ENCODE results near the gene SLC25A38. TPM values are rescaled to one million over a fixed set of nuclear protein-coding genes. Genes with fewer than 3 reads are reported as not detected.

SLC25A38 gene
- total RNA-seq, 1 donor from 2014 or later, result 21.1 TPM

DNA sequence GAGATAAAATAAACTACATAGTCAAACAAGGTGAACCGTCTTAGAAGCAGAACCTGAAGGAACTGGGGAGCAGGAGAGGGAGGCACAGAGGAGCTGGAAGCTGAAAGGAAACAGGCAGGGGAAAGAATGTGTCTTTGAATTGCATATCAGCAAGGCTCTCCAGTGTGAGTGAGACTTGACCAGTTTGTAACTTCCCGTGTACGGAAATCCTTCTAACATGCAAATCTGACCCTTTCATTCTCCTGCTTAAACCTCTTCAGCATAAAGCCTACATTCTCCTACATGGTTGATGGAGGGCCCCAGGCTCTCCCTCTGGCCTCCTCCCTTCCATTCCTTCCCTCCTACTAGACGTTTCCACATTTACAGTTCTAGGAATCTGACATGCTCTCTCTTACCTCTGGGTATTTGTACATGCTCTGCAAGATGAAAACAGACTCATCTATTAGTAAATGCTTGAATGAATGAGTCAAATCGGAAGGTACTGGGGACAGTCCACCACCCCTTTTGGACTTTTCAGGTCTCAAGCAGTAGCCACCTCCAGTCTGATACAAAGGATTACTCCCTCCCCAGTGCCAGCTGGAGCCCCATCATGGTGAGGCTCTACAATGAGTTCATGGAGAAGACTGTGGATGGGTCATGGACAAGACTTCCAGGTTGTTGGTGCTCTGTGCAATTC is 6.1 kb upstream of the SLC25A38 start:
- TF ChIP-seq, protein P1, sequence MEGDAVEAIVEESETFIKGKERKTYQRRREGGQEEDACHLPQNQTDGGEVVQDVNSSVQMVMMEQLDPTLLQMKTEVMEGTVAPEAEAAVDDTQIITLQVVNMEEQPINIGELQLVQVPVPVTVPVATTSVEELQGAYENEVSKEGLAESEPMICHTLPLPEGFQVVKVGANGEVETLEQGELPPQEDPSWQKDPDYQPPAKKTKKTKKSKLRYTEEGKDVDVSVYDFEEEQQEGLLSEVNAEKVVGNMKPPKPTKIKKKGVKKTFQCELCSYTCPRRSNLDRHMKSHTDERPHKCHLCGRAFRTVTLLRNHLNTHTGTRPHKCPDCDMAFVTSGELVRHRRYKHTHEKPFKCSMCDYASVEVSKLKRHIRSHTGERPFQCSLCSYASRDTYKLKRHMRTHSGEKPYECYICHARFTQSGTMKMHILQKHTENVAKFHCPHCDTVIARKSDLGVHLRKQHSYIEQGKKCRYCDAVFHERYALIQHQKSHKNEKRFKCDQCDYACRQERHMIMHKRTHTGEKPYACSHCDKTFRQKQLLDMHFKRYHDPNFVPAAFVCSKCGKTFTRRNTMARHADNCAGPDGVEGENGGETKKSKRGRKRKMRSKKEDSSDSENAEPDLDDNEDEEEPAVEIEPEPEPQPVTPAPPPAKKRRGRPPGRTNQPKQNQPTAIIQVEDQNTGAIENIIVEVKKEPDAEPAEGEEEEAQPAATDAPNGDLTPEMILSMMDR (IDR thresholded peaks at IDR 0.05; ENCODE audit: partially characterized antibody, unreplicated experiment), result no peak
- H3K36me3 Mint-ChIP-seq (ENCODE audit: unreplicated experiment), result peaks cover 4% of the 10 kb centered on the region

DNA sequence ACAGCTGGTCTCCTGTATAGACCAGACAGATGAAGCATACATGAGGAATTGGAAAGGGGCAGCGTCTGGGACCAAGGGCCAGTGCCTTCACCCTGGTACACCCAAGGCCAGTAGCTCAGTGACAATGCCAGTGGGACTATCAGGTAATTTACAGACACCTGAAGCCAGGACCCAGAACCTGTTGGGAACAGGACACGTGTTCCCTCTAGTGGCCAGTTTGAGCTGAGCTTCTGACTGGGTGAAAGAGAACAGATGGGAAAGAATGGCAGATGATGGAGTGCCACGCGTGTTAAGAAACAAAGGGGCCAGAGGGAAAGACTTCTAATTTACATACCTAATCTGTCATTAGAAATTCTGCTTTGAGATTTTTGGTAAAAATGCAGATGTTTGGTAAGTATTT is 5.1 kb upstream of the SLC25A38 start:
- Mint-ChIP-seq H3K4me3 (ENCODE audit: unreplicated experiment) (no peak overlapping the region), H3K27ac (ENCODE audit: unreplicated experiment) (peak overlapping the region; percentile 53), H3K9me3 (ENCODE audit: unreplicated experiment) (peaks cover 3% of the 10 kb centered on the region), H3K36me3 (ENCODE audit: unreplicated experiment) (peaks cover 4% of the 10 kb centered on the region), H3K27me3 (ENCODE audit: unreplicated experiment) (peaks cover 3% of the 10 kb centered on the region), H3K4me1 (ENCODE audit: low read depth, unreplicated experiment) (peaks cover 4% of the 10 kb centered on the region)
- peak; percentile 40 for DNase-seq
- TF ChIP-seq, protein P1 (IDR thresholded peaks at IDR 0.05; ENCODE audit: partially characterized antibody, unreplicated experiment), result peak; percentile 66

More for the DNA sequence above, 6.1 kb upstream of the SLC25A38 start:
- DNase-seq, result no peak
- H3K9me3 Mint-ChIP-seq (ENCODE audit: unreplicated experiment), result peaks cover 5% of the 10 kb centered on the region
- peaks cover 4% of the 10 kb centered on the region for H3K4me1 Mint-ChIP-seq (ENCODE audit: low read depth, unreplicated experiment)
- H3K4me3 Mint-ChIP-seq (ENCODE audit: unreplicated experiment), result no peak overlapping the region
- no peak overlapping the region for H3K27ac Mint-ChIP-seq (ENCODE audit: unreplicated experiment)
- peaks cover 3% of the 10 kb centered on the region for H3K27me3 Mint-ChIP-seq (ENCODE audit: unreplicated experiment)

DNA sequence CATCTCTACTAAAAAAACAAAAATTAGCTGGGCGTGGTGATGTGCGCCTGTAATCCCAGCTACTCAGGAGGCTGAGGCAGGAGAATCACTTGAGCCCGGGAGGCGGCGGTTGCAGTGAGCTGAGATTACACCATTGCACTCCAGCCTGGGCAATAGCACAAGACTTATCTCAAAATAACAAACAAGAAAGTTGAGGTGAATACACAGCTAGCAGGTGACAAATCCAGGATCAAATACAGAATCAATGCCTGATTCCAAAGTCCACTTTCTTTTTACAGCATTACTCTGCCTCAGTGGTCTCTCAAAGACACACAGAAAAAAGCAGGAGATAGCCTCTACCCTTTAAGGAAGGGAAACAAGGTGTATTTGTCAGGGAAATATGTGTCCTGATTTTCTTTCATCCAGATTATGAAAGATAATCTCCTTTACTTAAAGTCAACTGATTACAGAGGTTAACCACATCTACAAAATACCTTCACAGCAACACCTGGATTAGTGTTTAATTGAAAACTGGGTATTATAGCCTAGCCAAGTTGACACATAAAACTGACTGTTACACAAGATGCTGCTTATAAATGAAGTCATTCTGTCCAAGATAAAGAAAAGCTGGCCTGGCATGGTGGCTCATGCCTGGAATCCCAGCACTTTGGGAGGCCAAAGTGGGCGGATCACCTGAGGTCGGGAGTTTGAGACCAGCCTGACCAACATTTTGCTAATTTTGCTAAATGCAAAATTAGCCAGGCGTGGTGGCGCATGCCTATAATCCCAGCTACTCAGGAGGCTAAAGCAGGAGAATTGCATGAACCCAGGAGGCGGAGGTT is 4.0 kb upstream of the SLC25A38 start:
- H3K4me3 Mint-ChIP-seq (ENCODE audit: unreplicated experiment), result no peak overlapping the region
- DNase-seq, result no peak
- H3K36me3 Mint-ChIP-seq (ENCODE audit: unreplicated experiment), result peaks cover 4% of the 10 kb centered on the region
- TF ChIP-seq, protein P1 (IDR thresholded peaks at IDR 0.05; ENCODE audit: partially characterized antibody, unreplicated experiment), result no peak
- H3K27ac Mint-ChIP-seq (ENCODE audit: unreplicated experiment), result no peak overlapping the region
- H3K27me3 Mint-ChIP-seq (ENCODE audit: unreplicated experiment), result peaks cover 5% of the 10 kb centered on the region
- peaks cover 4% of the 10 kb centered on the region for H3K4me1 Mint-ChIP-seq (ENCODE audit: low read depth, unreplicated experiment)
- peaks cover 5% of the 10 kb centered on the region for H3K9me3 Mint-ChIP-seq (ENCODE audit: unreplicated experiment)

DNA sequence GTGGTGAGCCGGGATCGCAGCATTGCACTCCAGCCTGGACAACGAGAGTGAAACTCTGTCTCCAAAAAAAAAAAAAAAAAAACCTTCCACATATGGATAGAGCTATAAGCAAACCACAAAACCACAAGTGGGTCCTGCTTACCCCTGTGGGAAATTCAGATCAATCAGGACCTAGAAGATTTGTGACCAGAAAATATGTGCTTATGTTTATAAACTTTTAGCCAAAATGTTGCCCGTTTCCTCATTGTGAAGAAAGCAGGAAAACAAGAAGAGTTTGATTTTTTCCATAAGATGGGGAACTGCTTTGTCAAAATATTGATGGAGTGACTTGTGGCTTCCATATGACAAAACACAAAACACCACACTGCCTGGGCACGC is 3.4 kb upstream of the SLC25A38 start:
- peaks cover 4% of the 10 kb centered on the region for H3K4me1 Mint-ChIP-seq (ENCODE audit: low read depth, unreplicated experiment)
- TF ChIP-seq, protein P1 (IDR thresholded peaks at IDR 0.05; ENCODE audit: partially characterized antibody, unreplicated experiment), result no peak
- H3K27ac Mint-ChIP-seq (ENCODE audit: unreplicated experiment), result no peak overlapping the region
- peaks cover 5% of the 10 kb centered on the region for H3K27me3 Mint-ChIP-seq (ENCODE audit: unreplicated experiment)
- no peak for DNase-seq
- peaks cover 5% of the 10 kb centered on the region for H3K9me3 Mint-ChIP-seq (ENCODE audit: unreplicated experiment)
- H3K36me3 Mint-ChIP-seq (ENCODE audit: unreplicated experiment), result peaks cover 4% of the 10 kb centered on the region
- no peak overlapping the region for H3K4me3 Mint-ChIP-seq (ENCODE audit: unreplicated experiment)

DNA sequence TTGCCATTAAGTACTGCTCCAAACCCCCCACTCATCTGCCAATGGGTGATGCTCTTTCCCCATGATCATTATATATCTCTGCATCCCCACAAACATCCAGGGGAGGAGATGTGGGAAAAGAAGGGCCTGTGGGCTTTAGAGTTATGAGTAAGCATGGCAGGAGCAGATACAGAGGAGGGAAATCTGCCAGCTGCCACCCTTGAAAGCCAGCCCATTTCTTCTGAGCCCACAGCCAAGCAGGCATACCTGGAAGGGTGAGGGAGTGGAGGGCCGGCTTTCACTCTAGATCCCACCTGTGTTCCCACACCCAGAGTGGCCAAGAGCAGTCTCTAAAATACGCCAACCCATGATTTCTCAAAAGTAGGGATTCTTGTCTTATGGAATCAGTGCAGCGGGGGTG is 1.7 kb upstream of the SLC25A38 start:
- no peak overlapping the region for H3K27ac Mint-ChIP-seq (ENCODE audit: unreplicated experiment)
- H3K4me3 Mint-ChIP-seq (ENCODE audit: unreplicated experiment), result no peak overlapping the region

More for the DNA sequence above, 1.7 kb upstream of the SLC25A38 start:
- Mint-ChIP-seq H3K4me1 (ENCODE audit: low read depth, unreplicated experiment) (peaks cover 12% of the 10 kb centered on the region), H3K9me3 (ENCODE audit: unreplicated experiment) (peaks cover 5% of the 10 kb centered on the region), H3K27me3 (ENCODE audit: unreplicated experiment) (peaks cover 7% of the 10 kb centered on the region), H3K36me3 (ENCODE audit: unreplicated experiment) (peaks cover under 1% of the 10 kb centered on the region)
- TF ChIP-seq, protein P1 (IDR thresholded peaks at IDR 0.05; ENCODE audit: partially characterized antibody, unreplicated experiment), result no peak
- no peak for DNase-seq

Measured in glutamatergic neuron (in vitro differentiated cells).